GM03348 (cell line): ENCODE data around the gene LINC00305.

Experiments
- DNase-seq: peaks from one replicate; pipeline ENCODE4 v3.0.0; 2012; ENCODE audit warnings: low spot score

LINC00305 gene

DNA sequence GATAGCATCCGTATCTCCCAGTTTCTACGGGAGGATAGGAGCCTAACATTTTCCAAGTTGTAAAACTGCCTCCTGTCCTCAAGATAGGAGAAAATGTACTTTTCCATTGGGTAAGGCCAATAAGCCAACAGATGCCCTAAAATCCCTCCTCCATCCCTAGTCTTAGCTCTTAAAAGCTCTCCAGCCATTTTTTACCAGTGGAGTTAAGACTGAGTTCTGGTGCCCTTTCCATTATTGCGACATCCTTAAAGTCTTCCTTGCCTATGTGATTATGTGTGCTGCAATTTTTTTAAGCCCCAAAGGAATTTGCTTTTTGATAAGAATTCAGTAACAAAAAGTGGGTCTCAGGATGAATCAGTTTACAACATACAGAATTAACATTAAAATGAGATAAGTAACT, 33.0 kb downstream of the LINC00305 start:
- DNase-seq = no peak

DNA sequence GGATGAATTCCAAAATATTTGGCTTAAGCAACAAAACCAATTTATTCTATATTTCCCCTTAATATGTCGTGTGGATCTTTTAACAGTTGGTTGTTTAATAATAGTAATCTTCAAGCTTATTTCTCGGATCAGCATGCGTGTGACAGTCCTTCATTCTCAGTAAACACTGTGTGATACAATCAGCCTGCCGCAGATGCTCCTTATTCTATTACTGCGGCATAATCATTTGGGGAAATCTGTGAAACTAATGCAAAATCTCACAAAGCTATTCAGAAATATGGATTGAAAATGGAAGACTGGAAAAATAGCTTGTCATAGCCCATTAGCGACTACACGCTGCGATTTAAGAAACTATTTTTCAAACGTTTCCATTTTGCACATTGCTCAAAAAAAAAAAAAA, 36.9 kb downstream of the LINC00305 start:
- no peak for DNase-seq

DNA sequence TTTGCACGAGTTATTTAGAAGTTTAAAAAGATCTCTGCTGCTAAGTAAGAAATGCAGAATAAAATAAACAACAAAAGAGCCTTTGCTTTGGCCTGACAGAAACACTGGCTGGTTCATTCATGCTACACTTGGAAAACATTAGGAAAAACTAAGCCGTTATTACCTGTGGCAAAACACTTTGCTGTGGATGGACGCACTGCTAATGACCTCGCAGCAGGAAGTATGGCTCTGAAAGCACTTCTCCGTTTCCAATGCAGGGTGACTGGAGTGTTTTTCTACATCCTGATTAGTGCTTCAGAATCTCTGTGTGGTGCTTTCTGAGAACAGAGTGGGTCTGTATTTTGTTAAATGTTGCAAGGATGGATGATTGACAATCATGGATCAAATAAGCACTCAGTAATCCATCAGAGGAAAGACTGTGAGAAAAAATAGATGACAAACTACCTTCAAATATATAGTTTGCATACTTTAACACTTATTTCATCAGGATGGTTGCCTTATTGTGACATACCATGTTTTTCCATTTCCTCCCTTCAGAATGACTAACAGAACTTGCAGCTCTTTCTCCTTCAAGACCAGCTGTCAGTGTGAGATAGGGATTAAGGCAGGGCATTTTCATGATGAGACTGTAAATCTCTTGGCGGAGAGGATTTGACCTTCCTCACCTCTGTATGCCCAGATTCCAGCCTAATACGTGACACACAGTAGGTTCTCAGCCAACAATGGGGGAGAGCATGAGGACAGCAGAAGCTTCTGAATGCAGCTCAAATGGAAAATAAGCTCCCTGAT, 38.0 kb downstream of the LINC00305 start:
- DNase-seq = no peak

DNA sequence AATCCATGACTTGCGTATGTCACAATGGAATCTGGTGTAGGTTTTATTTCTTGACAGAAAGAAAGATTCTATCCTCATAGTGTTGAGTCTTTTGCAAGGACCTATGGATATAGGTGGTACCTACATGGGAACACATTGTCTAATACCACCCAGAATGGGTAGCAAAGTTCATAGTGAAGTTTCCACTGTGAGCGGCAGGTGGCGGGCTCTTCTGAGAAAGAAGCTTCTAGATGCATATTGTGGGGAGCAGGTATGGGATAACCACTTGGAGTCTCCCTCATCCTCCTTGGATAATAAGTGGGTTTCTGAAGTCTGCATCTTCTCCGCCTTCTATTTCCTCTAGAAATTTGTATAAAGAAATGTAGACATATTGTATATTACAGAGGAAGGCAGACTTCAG, 44.9 kb downstream of the LINC00305 start:
- DNase-seq = no peak

DNA sequence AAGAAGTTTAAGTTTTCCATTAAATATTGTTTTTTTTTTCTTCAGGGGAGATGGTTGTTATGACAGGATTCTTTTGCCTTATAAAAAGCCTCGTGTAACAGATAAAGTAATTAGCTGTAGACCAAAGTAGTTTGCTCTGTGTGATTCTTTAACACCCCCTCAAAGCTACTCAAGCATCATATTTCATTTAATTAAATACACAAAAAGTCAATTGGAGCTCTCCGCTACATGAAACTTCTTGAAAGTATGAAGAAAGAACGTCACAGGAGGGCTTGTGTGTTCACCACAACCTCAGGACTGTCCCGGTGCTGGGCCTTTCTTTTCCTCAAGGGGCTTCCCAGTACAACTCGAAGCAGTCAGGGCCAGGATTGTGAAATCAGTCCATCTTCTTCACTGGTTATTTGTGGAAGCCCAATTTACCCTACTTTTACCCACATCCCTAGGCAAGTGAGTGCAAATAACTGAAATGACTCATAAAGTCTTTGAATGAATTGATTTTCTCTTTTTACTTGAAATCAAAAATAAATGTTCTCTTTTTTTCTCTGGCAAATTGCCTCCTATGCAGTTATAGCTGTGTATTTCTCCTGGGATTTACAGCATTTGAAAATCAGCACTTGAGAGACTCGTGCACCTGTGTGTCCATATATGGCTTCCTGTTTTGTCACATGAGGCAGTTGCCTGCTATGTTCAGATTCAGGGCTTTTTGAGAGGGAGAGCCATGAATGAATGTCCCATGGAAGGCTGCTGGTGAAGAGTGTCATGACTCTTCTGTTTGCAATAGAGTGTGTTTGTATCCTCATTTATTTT, 48.6 kb downstream of the LINC00305 start:
- no peak for DNase-seq

DNA sequence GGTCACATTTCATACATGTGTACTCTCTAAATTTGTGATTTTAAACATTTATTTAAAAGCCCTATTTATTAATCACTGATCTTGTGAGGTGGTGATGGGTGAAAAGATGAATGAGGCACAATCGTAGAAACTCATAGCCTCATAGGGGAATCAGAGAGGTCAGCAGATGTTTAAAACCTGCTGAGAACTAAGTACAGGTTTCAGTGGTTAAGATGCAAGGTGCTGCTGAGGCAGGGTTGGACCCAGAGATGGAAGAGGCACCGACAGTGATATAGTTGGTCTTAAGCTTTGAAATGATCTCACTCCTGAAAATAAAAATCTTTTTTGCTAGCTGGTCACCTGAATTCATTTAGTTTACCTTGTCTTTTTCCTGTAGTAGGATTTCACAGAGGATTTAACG, 49.6 kb downstream of the LINC00305 start:
- DNase-seq = no peak

DNA sequence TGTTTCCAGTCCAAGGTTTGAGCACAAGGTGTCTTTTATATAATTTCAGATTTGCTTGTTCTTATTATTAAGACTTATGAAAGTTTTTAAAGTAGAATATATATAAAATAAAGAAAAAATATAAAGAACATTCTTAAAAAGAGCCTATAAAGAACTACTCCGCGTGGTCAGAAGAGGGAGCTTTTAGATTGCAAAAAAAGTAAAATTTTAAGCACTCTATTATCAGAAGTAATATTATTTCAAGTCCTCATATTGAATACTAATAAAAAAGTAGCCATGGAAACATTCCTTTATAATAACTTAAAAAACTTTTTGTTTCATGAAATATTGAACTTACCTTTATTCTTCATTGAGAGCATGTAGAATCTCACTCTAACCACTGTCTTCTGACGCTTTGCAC, 51.4 kb downstream of the LINC00305 start:
- DNase-seq = no peak

DNA sequence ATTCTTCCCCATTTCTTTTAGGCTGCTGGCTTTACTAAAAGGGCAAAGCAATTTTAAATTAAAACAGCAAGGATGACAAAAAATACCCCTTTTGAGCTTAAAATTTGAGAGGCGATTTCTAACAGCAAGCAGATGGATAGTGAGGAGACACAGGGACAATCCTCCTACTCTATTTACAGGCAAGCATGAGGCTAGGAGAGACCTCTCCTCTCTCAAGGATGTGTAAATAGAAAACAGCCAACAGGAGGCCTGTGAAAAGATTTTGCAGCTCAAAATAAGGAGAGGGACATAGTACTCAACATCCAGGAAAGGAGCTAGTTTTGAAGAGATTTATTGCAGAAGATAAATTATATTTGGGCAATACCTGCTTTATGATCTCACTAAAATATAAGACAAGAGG, 53.8 kb downstream of the LINC00305 start:
- no peak for DNase-seq

DNA sequence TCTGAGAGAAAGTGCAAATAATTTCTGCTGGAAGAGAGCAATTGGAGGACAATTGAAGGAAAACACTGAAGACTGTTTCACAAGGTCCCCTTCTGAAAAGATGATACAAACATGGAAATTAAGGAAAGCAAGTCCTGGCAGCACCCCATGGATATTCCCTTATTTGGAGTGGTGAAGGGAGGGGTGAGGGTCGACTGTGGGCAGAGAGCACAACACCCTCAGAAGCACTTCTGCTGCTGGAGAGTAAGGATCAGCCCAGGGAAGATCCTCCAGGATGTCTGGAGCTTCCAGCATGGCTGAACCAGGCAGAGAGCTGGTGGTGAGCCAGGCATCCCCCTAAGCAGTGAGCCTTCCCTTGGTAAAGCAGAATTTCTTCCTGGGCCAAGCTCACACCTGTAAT, 54.7 kb downstream of the LINC00305 start:
- no peak for DNase-seq

DNA sequence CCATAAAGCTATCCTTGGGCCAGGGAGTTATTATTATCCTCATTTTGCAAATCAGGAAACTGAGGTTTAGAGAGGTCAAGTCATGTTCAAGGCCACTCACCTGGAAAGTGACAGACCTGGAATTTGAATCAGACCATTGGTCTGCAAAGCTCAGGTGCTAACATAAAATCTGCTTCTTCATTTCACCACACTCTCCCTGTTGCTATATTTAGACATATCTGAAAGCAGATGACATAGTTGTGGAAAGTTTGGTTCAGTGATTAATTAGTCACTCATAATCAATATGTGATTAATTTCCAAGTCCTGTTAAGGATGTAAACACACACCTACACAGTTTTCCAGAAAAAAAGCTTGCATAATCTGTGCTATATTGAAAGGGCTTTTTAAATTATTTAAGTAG, 57.4 kb downstream of the LINC00305 start:
- no peak for DNase-seq

DNA sequence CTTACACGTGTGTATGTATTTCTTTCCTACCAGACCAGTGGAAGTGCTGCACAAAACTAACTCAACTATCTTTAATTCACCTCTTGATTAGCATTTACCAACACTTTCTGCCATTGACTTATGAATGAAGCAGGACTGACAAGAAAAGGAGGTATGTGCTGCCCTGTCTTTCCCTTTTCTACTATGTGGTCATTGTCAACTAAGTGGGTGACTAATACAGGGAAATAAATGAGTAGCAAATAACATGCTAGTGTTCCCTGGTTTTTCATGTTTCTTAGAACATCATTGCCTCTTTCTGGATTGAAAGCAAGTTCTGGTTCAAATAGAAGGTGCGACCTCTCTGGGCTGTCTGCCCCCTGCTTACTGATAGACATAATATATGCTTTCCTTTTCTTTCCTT, 58.0 kb downstream of the LINC00305 start:
- no peak for DNase-seq

DNA sequence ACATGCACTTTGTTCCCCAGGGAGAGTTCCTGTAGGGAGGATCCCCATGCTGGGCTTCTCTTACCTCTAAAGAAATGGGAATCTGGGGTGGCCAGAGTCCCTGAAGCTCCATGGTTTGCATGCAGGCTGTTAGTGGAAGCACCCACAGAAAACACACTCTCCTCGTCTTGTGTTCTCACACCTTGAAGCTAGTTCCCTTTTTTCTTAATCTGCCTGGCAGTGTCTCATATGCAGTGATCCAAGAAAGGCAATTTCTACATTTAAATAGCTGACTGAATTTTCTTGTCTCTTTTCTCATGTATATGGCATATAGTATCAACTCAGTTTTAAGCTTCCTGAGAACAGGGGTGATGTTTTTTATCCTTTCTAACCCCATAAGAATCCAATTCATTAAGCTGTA, 65.0 kb downstream of the LINC00305 start:
- no peak for DNase-seq

DNA sequence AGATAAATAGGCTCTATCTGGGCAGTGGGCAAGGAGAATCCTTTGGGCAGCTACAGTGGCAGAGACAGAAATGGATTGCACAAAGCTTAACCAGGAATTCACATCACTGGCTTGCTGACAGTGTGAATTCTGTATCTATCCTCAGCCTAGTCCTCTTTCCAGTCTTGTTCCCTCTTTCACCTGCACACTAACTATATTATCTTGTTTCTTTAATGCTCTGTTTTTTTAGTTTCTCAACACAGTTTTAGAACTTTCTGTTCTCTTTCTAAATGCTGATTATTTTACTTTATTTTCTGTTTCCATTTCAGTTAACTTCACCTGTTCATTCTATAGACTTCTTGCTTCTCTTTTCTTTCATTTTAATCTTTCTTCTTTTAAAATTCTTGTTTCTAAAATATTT, 66.4 kb downstream of the LINC00305 start:
- no peak for DNase-seq

DNA sequence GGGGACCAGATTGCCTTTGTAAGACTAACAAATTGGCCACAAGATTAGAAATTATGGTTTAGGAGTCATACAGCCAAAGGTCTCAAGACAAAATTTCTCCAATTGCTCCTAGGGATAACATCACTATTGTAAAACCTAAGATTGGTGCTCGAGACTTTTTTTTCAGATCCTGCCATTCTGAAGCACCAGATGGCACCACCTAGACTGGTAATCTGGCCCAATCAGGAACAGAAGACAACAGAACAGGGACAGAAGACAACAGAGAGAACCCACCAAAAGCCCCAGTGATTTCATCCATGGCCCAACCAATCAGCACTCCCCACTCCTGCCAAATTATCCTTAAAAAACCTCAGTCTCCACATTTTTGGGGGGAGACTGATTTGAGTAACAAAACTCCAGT, 66.8 kb downstream of the LINC00305 start:
- no peak for DNase-seq

DNA sequence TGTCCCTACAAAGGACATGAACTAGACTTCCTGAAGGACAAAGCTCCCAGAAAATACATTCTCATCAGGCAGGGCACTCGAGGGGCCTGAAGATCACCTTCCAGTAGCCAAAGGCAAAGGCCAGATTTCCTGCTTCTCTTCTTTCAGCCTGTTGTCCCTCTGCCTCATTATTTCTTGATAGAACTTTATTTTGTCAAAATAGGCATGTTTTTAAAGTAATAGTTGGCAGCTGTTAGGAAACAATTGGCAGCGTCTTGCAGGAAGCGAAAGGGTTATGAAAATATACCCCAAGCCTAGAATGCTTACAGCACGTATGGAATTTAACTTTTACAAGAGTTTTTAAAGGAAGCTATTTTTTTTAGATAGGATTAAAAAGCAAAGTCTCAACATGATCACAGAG, 74.9 kb downstream of the LINC00305 start:
- DNase-seq = no peak

DNA sequence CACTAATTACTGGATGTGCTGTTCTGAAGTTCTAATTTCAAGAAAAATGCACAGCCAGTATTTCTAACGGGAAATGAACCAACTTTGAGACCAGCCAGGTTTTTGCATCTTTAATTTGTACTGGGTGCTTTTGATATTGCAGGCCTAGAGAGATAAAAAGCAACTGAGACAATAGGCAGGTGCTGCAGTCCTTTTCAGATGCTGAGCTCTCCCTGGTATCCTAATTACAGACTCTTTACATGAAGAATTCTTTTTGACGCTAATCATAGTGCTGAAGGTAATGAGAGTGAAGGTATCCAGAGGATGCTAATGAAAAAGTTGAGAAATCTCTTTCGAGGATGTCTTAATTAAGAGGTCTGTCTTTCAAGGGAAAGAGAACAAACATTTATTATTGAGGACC, 93.9 kb downstream of the LINC00305 start:
- no peak for DNase-seq

DNA sequence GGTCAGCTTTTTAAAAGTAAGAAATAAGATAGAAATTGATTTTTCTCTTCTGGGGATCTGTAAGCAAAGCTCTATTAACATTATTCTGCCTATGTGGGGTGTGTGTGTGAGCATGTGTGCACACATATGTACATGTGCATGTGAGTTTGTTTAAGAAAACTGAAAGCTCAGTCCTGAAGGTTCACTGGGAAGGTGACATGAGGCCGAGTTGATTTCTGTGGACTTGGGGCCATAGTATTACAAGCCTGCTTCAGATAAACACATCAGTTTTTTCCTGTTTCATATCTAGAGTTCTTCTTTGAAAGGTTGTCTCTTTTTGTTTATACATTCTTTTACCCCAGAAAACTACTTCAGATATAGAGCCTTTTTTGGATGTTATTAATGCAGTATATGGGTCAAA, 95.6 kb downstream of the LINC00305 start:
- DNase-seq = no peak

DNA sequence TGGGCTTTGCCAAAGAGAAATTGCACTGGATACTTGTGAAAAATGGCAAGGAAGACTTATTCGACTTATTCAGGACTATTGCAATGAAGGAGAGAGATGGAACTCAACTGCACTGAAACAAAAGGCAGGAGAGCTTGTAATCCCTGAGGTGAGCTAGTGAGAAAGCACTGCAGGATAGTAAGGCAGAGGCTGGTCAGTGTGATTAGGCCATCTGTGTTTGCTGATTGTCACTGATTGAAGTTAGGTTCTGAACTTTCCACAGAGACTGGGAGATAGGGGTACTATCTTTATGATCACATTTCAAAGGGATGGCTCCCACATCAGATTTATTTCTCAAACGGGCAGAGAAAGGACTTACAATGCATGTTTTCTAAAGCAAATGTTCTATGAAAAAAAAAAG, 96.1 kb downstream of the LINC00305 start:
- no peak for DNase-seq

DNA sequence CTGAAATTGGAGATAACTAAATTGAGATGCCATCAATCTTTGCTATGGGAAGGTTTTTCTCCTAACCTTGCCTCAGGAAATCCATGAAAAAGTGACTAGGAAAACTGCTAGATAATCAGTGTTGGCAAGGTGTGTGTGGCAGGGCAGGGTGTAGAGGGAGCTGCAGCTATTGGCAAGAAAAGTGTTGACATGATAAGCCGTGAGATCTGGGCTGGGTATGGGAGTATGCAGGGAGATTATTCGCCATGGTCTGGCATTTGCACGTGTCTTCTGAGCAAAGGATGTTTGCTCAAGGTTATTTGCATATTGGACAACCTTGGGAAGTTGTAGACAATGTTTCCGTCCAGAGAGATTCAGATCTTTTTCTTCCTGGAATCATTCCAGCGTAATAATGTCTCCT, 104.3 kb downstream of the LINC00305 start:
- no peak for DNase-seq

DNA sequence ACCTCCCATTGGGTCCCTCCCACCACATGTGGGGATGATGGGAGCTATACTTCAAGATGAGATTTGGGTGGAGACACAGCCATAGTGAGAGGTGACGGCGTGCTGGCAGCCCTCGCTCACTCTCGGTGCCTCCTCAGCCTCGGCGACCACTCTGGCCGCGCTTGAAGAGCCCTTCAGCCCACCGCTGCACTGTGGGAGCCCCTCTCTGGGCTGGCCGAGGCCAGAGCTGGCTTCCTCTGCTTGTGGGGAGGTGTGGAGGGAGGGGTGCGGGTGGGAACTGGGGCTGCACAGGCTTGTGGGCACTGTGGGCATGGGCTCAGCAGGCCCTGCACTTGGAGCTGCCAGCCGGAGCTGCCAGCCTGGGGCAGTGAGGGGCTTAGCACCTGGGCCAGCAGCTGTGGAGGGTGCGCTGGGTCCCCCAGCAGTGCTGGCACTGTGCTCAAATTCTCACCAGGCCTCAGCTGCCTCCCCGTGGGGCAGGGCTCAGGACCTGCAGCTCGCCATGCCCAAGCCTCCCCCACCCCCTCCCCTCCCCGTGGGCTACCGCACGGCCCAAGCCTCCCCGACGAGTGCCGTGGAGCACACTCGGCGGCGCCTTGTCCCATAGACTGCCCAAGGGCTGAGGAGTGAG, 106.0 kb downstream of the LINC00305 start:
- DNase-seq = no peak

DNA sequence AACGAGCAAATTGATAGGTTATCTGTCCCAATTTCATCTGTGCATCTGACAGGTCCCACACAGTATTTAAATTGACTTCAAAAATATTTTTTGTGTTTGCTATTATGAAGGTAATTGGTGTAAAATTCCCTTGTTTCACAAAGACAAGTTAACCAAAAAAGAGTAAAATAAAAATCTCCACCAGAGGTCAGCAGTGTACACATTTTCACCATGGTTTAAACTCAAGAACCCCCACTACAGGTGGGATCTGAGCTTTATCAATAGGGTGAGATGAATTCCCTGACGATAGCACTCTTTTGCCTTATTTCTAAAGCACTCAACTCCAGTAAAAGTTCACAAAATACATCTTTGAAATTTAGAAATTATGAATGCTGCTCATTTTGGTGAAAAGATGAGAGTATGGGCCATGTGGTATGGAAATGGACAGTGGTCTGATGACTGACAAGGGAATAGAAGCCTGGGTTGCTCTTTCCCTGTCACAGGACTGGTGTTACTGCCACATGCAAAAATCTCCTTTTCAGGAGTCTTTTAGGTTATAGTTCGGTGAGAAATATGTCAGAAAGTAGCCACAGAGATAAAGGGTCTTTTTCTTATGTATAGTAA, 111.0 kb downstream of the LINC00305 start:
- peak; percentile 43 for DNase-seq

DNA sequence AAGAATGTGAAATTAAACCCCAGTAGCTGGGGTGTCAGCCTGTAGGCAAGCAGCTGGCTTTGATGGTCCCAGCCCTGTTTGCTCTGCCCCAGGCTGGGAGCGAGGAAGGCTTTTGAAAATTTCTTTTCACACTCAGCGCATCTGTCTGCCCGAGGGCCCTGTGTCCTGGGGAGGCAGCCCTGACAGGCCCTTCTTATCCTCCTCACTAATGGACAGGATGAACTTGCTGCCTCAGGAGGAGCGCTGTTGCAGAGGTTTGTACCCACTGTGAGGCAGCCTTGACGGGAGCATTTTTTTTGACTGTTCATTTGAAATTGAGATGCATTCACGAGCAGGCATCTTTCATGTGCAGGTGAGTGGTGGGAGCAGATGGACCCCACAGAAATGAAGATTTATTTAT, 116.6 kb downstream of the LINC00305 start:
- DNase-seq = no peak

DNA sequence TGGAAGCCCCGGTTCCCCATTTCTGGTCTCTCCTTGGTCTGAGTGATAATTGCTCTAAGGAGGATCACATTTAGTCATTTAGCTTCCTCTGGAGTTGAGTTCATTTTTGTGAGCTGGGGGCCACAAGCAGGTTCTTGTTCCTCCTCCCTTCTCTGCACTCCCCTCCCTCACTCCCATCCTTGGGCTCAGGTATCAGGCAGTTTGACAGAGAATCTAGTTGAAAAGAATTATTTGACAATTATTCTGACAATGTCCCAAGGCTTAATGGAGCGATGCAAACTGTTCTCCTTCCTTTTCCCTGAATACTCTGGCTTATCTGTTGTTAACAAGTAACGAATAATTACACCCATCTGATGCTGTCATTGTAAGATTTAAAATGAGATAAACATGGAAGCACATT, 117.5 kb downstream of the LINC00305 start:
- DNase-seq = no peak
